IMR-90 (cell line): ENCODE data around the gene APOL3. TPM values are rescaled to one million over a fixed set of nuclear protein-coding genes. Genes with fewer than 3 reads are reported as not detected.

Experiments used
- ATAC-seq: fragments of 200-7000 bp; cut with Tn5 transposase; 2 replicates; pipeline ENCODE4 v1.9.1; 2020; ENCODE audit warnings: low read depth, mild to moderate bottlenecking, moderate library complexity
- BruUV-seq: library from RNA; stranded (reverse); fragments of 400-500 nt; replicated peaks from 2 replicates; lab custom pipeline; 2021; lab: Mats Ljungman, UMichigan
- CTCF ChIA-PET: fragments of 300-600 bp; formaldehyde crosslinking; extraction: SDS; loops from one replicate; lab custom pipeline; 2021; ENCODE audit warnings: antibody characterized with exemption; lab: Yijun Ruan, JAX
- POLR2A ChIA-PET: fragments of 300-600 bp; sonication (Branson Sonifier 250); formaldehyde crosslinking; loops from one replicate; lab custom pipeline; 2022; ENCODE audit warnings: antibody characterized with exemption; ENCODE audit not compliant: unreplicated experiment; lab: Charles Lee
- DNase-seq: peaks from one replicate; pipeline ENCODE4 v3.0.0; 2013
- H2AFZ ChIP-seq: replicated peaks from 2 replicates; pipeline ENCODE3; 2013; ENCODE audit warnings: low read length, mild to moderate bottlenecking; ENCODE audit not compliant: poor library complexity
- H2AK5ac ChIP-seq: 2 replicates; pipeline ENCODE4 v1.6.1; 2013; ENCODE audit warnings: low read depth, low read length, inconsistent platforms
- H2AK9ac ChIP-seq: replicated peaks from 2 replicates; pipeline ENCODE3; 2013; ENCODE audit warnings: mild to moderate bottlenecking, low read depth, low read length, moderate library complexity; ENCODE audit not compliant: poor library complexity
- H2BK120ac ChIP-seq: 2 replicates; pipeline ENCODE4 v1.6.1; 2013; ENCODE audit warnings: low read depth, low read length, inconsistent platforms
- H2BK15ac ChIP-seq: 3 replicates; pipeline ENCODE4 v1.6.1; 2013; ENCODE audit warnings: low read depth, low read length, inconsistent platforms
- H2BK20ac ChIP-seq: 2 replicates; pipeline ENCODE4 v1.6.1; 2013; ENCODE audit warnings: low read depth, mild to moderate bottlenecking, inconsistent platforms, low read length, moderate library complexity
- H2BK5ac ChIP-seq: 2 replicates; pipeline ENCODE4 v1.6.1; 2013; ENCODE audit warnings: mild to moderate bottlenecking, low read depth, low read length, inconsistent platforms; ENCODE audit not compliant: poor library complexity, severe bottlenecking
- H3K14ac ChIP-seq: replicated peaks from 2 replicates; pipeline ENCODE4 v1.6.1; 2013; ENCODE audit warnings: low read depth, low read length, inconsistent platforms
- H3K18ac ChIP-seq: 2 replicates; pipeline ENCODE4 v1.6.1; 2013; ENCODE audit warnings: low read depth, low read length, control low read depth
- H3K23ac ChIP-seq: 2 replicates; pipeline ENCODE4 v1.6.1; 2013; ENCODE audit warnings: low read depth, low read length, inconsistent platforms
- H3K27ac ChIP-seq: 2 replicates; pipeline ENCODE4 v1.5.1; 2013; ENCODE audit warnings: mild to moderate bottlenecking, control low read depth, low read length; ENCODE audit not compliant: insufficient read depth
- H3K27me3 ChIP-seq: 2 replicates; pipeline ENCODE4 v1.6.1; 2013; ENCODE audit warnings: low read length; ENCODE audit not compliant: control insufficient read depth, insufficient read depth
- H3K36me3 ChIP-seq: 2 replicates; pipeline ENCODE4 v1.6.1; 2013; ENCODE audit warnings: low read length, mixed read lengths; ENCODE audit not compliant: control insufficient read depth, insufficient read depth
- H3K4ac ChIP-seq: 2 replicates; pipeline ENCODE4 v1.6.1; 2013; ENCODE audit warnings: low read depth, low read length, inconsistent platforms
- H3K4me1 ChIP-seq: 2 replicates; pipeline ENCODE4 v1.6.1; 2013; ENCODE audit warnings: low read length, mixed read lengths; ENCODE audit not compliant: control insufficient read depth, insufficient read depth
- H3K4me2 ChIP-seq: 2 replicates; pipeline ENCODE4 v1.6.1; 2013; ENCODE audit warnings: low read depth, mild to moderate bottlenecking, control low read depth, low read length, moderate library complexity
- H3K4me3 ChIP-seq: 2 replicates; pipeline ENCODE4 v1.5.1; 2013; ENCODE audit warnings: low read depth, mild to moderate bottlenecking, control low read depth, low read length, moderate library complexity; ENCODE audit not compliant: insufficient read depth
- H3K56ac ChIP-seq: 2 replicates; pipeline ENCODE4 v1.6.1; 2013; ENCODE audit warnings: low read length, inconsistent platforms; ENCODE audit not compliant: insufficient read depth; ENCODE audit errors: extremely low read depth
- H3K79me1 ChIP-seq, 2 experiments: 2 replicates each; pipeline ENCODE4 v1.6.1; 2013; ENCODE audit warnings: low read length in 2 of 2, inconsistent platforms in 1 of 2, low read depth in 1 of 2
- H3K9ac ChIP-seq: 2 replicates; pipeline ENCODE4 v1.6.1; 2013; ENCODE audit warnings: low read depth, low read length, control low read depth
- H3K9me1 ChIP-seq: 2 replicates; pipeline ENCODE4 v1.6.1; 2013; ENCODE audit warnings: low read length, inconsistent platforms; ENCODE audit not compliant: insufficient read depth
- H3K9me3 ChIP-seq: 2 replicates; pipeline ENCODE4 v1.6.1; 2013; ENCODE audit warnings: low read length; ENCODE audit not compliant: control insufficient read depth, insufficient read depth
- H4K20me1 ChIP-seq: 2 replicates; pipeline ENCODE4 v1.6.1; 2013; ENCODE audit warnings: low read length, inconsistent platforms; ENCODE audit not compliant: insufficient read depth
- H4K5ac ChIP-seq: 2 replicates; pipeline ENCODE4 v1.6.1; 2013; ENCODE audit warnings: mild to moderate bottlenecking, low read depth, low read length, control low read depth
- H4K8ac ChIP-seq, 2 experiments: 2 replicates each; pipeline ENCODE4 v1.6.1; 2013; ENCODE audit warnings: low read depth in 2 of 2, low read length in 2 of 2, control low read depth in 1 of 2, inconsistent platforms in 1 of 2
- H4K91ac ChIP-seq: 2 replicates; pipeline ENCODE4 v1.6.1; 2013; ENCODE audit warnings: low read depth, low read length, inconsistent platforms; ENCODE audit not compliant: insufficient read depth
- BHLHE40 ChIP-seq: fragments of 150-350 bp; IDR thresholded peaks from 2 replicates; pipeline ENCODE4 v1.6.1; 2016; ENCODE audit warnings: mild to moderate bottlenecking, low read depth, low read length
- CEBPB ChIP-seq: IDR thresholded peaks from 2 replicates; pipeline ENCODE4 v1.6.1; 2012; ENCODE audit warnings: low read depth, low read length, improper control_type of control experiment
- CTCF ChIP-seq: conservative IDR thresholded peaks from 2 replicates; pipeline ENCODE4 v1.5.1; 2012; ENCODE audit warnings: mild to moderate bottlenecking, low read depth, low read length, improper control_type of control experiment
- ELK1 ChIP-seq: fragments of 150-350 bp; IDR thresholded peaks from 2 replicates; pipeline ENCODE4 v1.6.1; 2016; ENCODE audit warnings: low read depth, mild to moderate bottlenecking, low read length, moderate library complexity, borderline replicate concordance
- MAFK ChIP-seq: IDR thresholded peaks from 2 replicates; pipeline ENCODE4 v1.6.1; 2012; ENCODE audit warnings: low read depth, low read length, improper control_type of control experiment
- MXI1 ChIP-seq: IDR thresholded peaks from 2 replicates; pipeline ENCODE4 v1.6.1; 2012; ENCODE audit warnings: low read depth, mild to moderate bottlenecking, low read length, moderate library complexity, borderline replicate concordance
- NFE2L2 ChIP-seq: fragments of 150-350 bp; IDR thresholded peaks from 2 replicates; pipeline ENCODE4 v1.6.1; 2016; ENCODE audit warnings: low read depth, mild to moderate bottlenecking, low read length
- RCOR1 ChIP-seq: IDR thresholded peaks from 2 replicates; pipeline ENCODE4 v1.6.1; 2012; ENCODE audit warnings: mild to moderate bottlenecking, low read length, improper control_type of control experiment; ENCODE audit not compliant: insufficient replicate concordance
- RFX5 ChIP-seq: IDR thresholded peaks from 2 replicates; pipeline ENCODE4 v1.8.0; 2012; ENCODE audit warnings: low read depth, mild to moderate bottlenecking, low read length, moderate library complexity
- SMC3 ChIP-seq: fragments of 150-350 bp; IDR thresholded peaks from 2 replicates; pipeline ENCODE4 v1.6.1; 2016; ENCODE audit warnings: low read depth, mild to moderate bottlenecking, antibody characterized with exemption, low read length, moderate library complexity
- USF2 ChIP-seq: fragments of 150-350 bp; IDR thresholded peaks from 2 replicates; pipeline ENCODE4 v1.6.1; 2017; ENCODE audit warnings: mild to moderate bottlenecking, antibody characterized with exemption, low read length, low read depth
- WGBS, 2 experiments: methylation state at CpG; one replicate each; pipeline versions ENCODE4 v1.1.5 to v1.1.7; 2013; ENCODE audit warnings: missing lambda C conversion rate in 2 of 2; ENCODE audit not compliant: insufficient read length in 1 of 2; ENCODE audit errors: extremely low coverage in 2 of 2; 5-methylcytosine and 5-hydroxymethylcytosine counted together
- dilution Hi-C: fragments of 300-500 bp; cut with HindIII; formaldehyde crosslinking; loops from one replicate; pipeline ENCODE4 v1.14.3; 2018; ENCODE audit warnings: low sequenced_read_pairs; ENCODE audit not compliant: unreplicated experiment
- in situ Hi-C: fragments of 300-500 bp; cut with MboI; formaldehyde crosslinking; loops from 3 replicates; pipeline ENCODE4 v1.14.3; 2019; ENCODE audit warnings: low sequenced_read_pairs, inconsistent platforms, mixed read lengths
- intact Hi-C: fragments of 100-400 bp; cut with micrococcal nuclease; formaldehyde crosslinking; loops from 2 replicates; pipeline ENCODE4 v1.10.0; 2022
- polyA plus RNA-seq, 3 experiments: library from polyadenylated mRNA; depleted of rRNA; stranded (reverse); fragments of >200 nt; gene quantifications; 2 replicates each; pipeline ENCODE4 v1.2.3, GENCODE V29; 2012; ENCODE audit warnings: low replicate concordance in 1 of 3
- total RNA-seq: library from RNA; depleted of rRNA; stranded (reverse); fragments of >200 nt; gene quantifications from 2 replicates; pipeline ENCODE4 v1.2.3, GENCODE V29; 2012

APOL3 gene
- total and polyA plus RNA-seq, 2 of the 4 experiments (the other 2 are of a cell fraction): 1.4 to 2.3 TPM

GRCh38 chr22:36123673-36124630, 36.6 kb downstream of the APOL3 start:
- Histone ChIP-seq H3K36me3 (no peaks in the 10 kb centered on the region), H3K18ac (peak overlapping the region; percentile 59; the same call in 1 of the 2 replicates), H3K56ac (peak overlapping the region; percentile 56; the same call in 1 of the 2 replicates), H3K27me3 (peaks cover 2% of the 10 kb centered on the region; the same call in 1 of the 2 replicates), H3K4me2 (peak overlapping the region; percentile 50), H2BK15ac (peak overlapping the region; percentile 13; the same call in 1 of the 3 replicates), H2AK9ac (peak overlapping the region; percentile 60), H4K20me1 (no peaks in the 10 kb centered on the region), H3K23ac (no peak overlapping the region), H4K5ac (peak overlapping the region; percentile 76), H3K4me3 (no peak overlapping the region), H3K27ac (peak overlapping the region; percentile 58), H3K9me3 (no peaks in the 10 kb centered on the region), H2AFZ (peak overlapping the region; percentile 93), H3K14ac (peak overlapping the region; percentile 84), H2BK120ac (peak overlapping the region; percentile 78), H4K8ac (peak overlapping the region; percentile 72 to 98), H3K4me1 (no peaks in the 10 kb centered on the region), H2BK5ac (peak overlapping the region; percentile 3), H2BK20ac (peak overlapping the region; percentile 38; the same call in 1 of the 2 replicates), H3K9ac (peak overlapping the region; percentile 40), H4K91ac (peak overlapping the region; percentile 74), H3K4ac (peak overlapping the region; percentile 94), H2AK5ac (0 out of 2 replicates have a peak overlapping the region, but pooled peaks have one; percentile 5), H3K9me1 (no peaks in the 10 kb centered on the region), H3K79me1 (no peaks in the 10 kb centered on the region)
- 35% methylated on average over 29 of the region's 50 CpGs; no CpG with 5 or more reads in 1 of the 2 experiments for WGBS, 2 experiments
- CTCF ChIA-PET: interaction anchor here (0.6 to 1.7 kb wide), 7 partner anchors 63 to 476 kb away, joined by 3 to 17 read pairs (median 3); partner anchors contain the start of gene APOL6
- dilution Hi-C loops (no loop called here), intact Hi-C loops (loop anchor here (1.0 to 5.0 kb wide), 7 partner anchors 58 to 693 kb away; no protein-coding TSS in a partner anchor), in situ Hi-C loops (loop anchor here (5.0 to 10.0 kb wide), 5 partner anchors 197 to 769 kb away; no protein-coding TSS in a partner anchor)
- peak; percentile 99 for ATAC-seq
- peak; percentile 93 for DNase-seq
- BruUV-seq: no TSS peak
- POLR2A ChIA-PET: no interaction called here
- TF ChIP-seq MXI1: peak; percentile 65; the same call in 1 of the 2 replicates
- peak; percentile 98 for TF ChIP-seq SMC3
- TF ChIP-seq MAFK: peak; percentile 98
- TF ChIP-seq RFX5: peak; percentile 45; the same call in 1 of the 2 replicates
- TF ChIP-seq USF2: no peak
- TF ChIP-seq NFE2L2: peak; percentile 79
- no peak for TF ChIP-seq CEBPB
- no peak for TF ChIP-seq BHLHE40
- TF ChIP-seq CTCF: peak; percentile 99
- no peak for TF ChIP-seq ELK1
- TF ChIP-seq RCOR1: no peak
